Occipital lobe (tissue), 2 donors: ENCODE results near the gene DNPH1. TPM values are rescaled to one million over a fixed set of nuclear protein-coding genes. Genes with fewer than 3 reads are reported as not detected.

Experiments used
- DNase-seq: peaks from one replicate; lab custom pipeline; 2025; lab: John Stamatoyannopoulos, UW
- total RNA-seq: library from RNA; depleted of rRNA; stranded (reverse); fragments of >200 nt; gene quantifications from one replicate; pipeline ENCODE4 v1.2.3, GENCODE V29; 2014

The DNPH1 gene
- total RNA-seq, 1 donor from 2014 or later: 16.1 TPM

GRCh38 chr6:43263314-43264178 is 34.3 kb upstream of the DNPH1 start:
- DNase-seq: peak; percentile 27

GRCh38 chr6:43262780-43263313 is 33.6 kb upstream of the DNPH1 start:
- DNase-seq: no peak

GRCh38 chr6:43262000-43262779 is 32.9 kb upstream of the DNPH1 start:
- DNase-seq: no peak

GRCh38 chr6:43261198-43261597 is 31.9 kb upstream of the DNPH1 start:
- DNase-seq: no peak

- DNase-seq: no peak
Measured at GRCh38 chr6:43260791-43261190, 31.5 kb upstream of the DNPH1 start.

- DNase-seq: no peak
Measured at GRCh38 chr6:43258807-43259686, 29.8 kb upstream of the DNPH1 start.

- DNase-seq: no peak
Measured at GRCh38 chr6:43258180-43258579, 28.9 kb upstream of the DNPH1 start.

- no peak for DNase-seq
Measured at GRCh38 chr6:43257367-43258145, 28.3 kb upstream of the DNPH1 start.

- DNase-seq: no peak
Measured at GRCh38 chr6:43256670-43257366, 27.5 kb upstream of the DNPH1 start.

GRCh38 chr6:43255408-43256054 is 26.2 kb upstream of the DNPH1 start:
- DNase-seq: no peak

GRCh38 chr6:43254846-43255245 is 25.6 kb upstream of the DNPH1 start:
- DNase-seq: no peak

GRCh38 chr6:43254138-43254817 is 25.0 kb upstream of the DNPH1 start:
- DNase-seq: no peak

- no peak for DNase-seq
Measured at GRCh38 chr6:43253401-43253800, 24.1 kb upstream of the DNPH1 start.

GRCh38 chr6:43250992-43251373 is 21.7 kb upstream of the DNPH1 start:
- DNase-seq: no peak

GRCh38 chr6:43248791-43249190 is 19.5 kb upstream of the DNPH1 start:
- no peak for DNase-seq

GRCh38 chr6:43248101-43248500 is 18.8 kb upstream of the DNPH1 start:
- DNase-seq: no peak

GRCh38 chr6:43247114-43247999 is 18.1 kb upstream of the DNPH1 start:
- peak; percentile 89 for DNase-seq
